GM12878 (cell line): ENCODE measurements around the gene MAST4.

Experiments used
- EZH2 ChIP-seq: IDR thresholded peaks from 2 replicates; pipeline ENCODE4 v1.6.1; 2012; ENCODE audit warnings: low read depth, mild to moderate bottlenecking, control low read depth, inconsistent platforms, low read length, borderline replicate concordance; ENCODE audit not compliant: control insufficient read depth
- FOS ChIP-seq: IDR thresholded peaks from 3 replicates; pipeline ENCODE4 v1.6.1; 2011; ENCODE audit warnings: borderline replicate concordance; ENCODE audit not compliant: insufficient read length; ENCODE audit errors: extremely low read depth
- NBN ChIP-seq: fragments of 450-650 bp; IDR thresholded peaks from 2 replicates; pipeline ENCODE4 v1.6.1; 2016
- POLR2AphosphoS2 ChIP-seq: IDR thresholded peaks from 2 replicates; pipeline ENCODE4 v1.6.1; 2011; ENCODE audit warnings: low read depth, mild to moderate bottlenecking, low read length, improper control_type of control experiment, moderate library complexity
- POLR2AphosphoS5 ChIP-seq: IDR thresholded peaks from 2 replicates; pipeline ENCODE4 v1.6.1; 2011; ENCODE audit warnings: mild to moderate bottlenecking, low read length, inconsistent platforms
- SMAD1 ChIP-seq: fragments of 450-650 bp; IDR thresholded peaks from 2 replicates; pipeline ENCODE4 v1.6.1; 2018; ENCODE audit warnings: mild to moderate bottlenecking, low read depth; ENCODE audit not compliant: partially characterized antibody
- SREBF2 ChIP-seq: IDR thresholded peaks from 2 replicates; pipeline ENCODE4 v1.6.1; 2012; ENCODE audit warnings: mild to moderate bottlenecking, low read length
- STAT1 ChIP-seq: fragments of 450-650 bp; conservative IDR thresholded peaks from 2 replicates; pipeline ENCODE4 v1.6.1; 2014; ENCODE audit warnings: antibody characterized with exemption, mild to moderate bottlenecking
- ZNF274 ChIP-seq: IDR thresholded peaks from one replicate; pipeline ENCODE4 v1.8.0; 2011; ENCODE audit not compliant: insufficient read length, insufficient read depth
- ZSCAN29 ChIP-seq: fragments of 450-650 bp; IDR thresholded peaks from 2 replicates; pipeline ENCODE4 v1.6.1; 2017; ENCODE audit warnings: mild to moderate bottlenecking, moderate library complexity
- TF ChIP-seq, protein P1 (sequence below): IDR thresholded peaks from 2 replicates; pipeline ENCODE4 v1.6.1; 2012; ENCODE audit warnings: mild to moderate bottlenecking, low read depth, low read length
- TF ChIP-seq, protein P2 (sequence below), 3 experiments: IDR thresholded peaks in 2 of 3; conservative IDR thresholded peaks in 1 of 3; 2 replicates each; pipeline ENCODE4 v1.5.1; 2011; ENCODE audit warnings: low read depth in 3 of 3, low read length in 3 of 3, mild to moderate bottlenecking in 3 of 3, control low read depth in 2 of 3, moderate library complexity in 2 of 3, inconsistent platforms in 1 of 3, mixed read lengths in 1 of 3; ENCODE audit not compliant: control insufficient read depth in 2 of 3, insufficient read depth in 1 of 3; ENCODE audit errors: extremely low read depth in 1 of 3
- TF ChIP-seq, protein P3 (sequence below): IDR thresholded peaks from 2 replicates; pipeline ENCODE4 v1.6.1; 2011; ENCODE audit warnings: low read depth, low read length, improper control_type of control experiment, borderline replicate concordance

DNA sequence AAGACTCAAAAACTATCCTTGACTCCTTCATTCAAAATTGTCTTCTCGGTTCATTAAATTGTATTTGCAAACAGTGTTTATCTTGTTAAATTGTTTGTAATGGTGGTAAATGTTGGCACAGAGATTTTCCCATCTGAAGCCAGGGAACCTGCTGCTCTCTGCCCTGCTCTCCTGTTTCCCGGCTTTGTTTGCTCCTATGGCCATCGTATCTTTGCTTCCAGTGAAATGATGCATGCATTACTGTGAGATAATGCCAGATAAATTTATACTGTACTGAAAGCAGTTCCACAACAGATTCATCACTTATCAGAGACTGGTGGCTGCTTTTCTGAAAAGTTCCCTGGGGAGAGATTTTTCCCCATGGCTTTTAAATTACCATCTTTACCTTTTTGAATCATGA lies 519.1 kb downstream of the MAST4 start:
- TF ChIP-seq, protein P1, sequence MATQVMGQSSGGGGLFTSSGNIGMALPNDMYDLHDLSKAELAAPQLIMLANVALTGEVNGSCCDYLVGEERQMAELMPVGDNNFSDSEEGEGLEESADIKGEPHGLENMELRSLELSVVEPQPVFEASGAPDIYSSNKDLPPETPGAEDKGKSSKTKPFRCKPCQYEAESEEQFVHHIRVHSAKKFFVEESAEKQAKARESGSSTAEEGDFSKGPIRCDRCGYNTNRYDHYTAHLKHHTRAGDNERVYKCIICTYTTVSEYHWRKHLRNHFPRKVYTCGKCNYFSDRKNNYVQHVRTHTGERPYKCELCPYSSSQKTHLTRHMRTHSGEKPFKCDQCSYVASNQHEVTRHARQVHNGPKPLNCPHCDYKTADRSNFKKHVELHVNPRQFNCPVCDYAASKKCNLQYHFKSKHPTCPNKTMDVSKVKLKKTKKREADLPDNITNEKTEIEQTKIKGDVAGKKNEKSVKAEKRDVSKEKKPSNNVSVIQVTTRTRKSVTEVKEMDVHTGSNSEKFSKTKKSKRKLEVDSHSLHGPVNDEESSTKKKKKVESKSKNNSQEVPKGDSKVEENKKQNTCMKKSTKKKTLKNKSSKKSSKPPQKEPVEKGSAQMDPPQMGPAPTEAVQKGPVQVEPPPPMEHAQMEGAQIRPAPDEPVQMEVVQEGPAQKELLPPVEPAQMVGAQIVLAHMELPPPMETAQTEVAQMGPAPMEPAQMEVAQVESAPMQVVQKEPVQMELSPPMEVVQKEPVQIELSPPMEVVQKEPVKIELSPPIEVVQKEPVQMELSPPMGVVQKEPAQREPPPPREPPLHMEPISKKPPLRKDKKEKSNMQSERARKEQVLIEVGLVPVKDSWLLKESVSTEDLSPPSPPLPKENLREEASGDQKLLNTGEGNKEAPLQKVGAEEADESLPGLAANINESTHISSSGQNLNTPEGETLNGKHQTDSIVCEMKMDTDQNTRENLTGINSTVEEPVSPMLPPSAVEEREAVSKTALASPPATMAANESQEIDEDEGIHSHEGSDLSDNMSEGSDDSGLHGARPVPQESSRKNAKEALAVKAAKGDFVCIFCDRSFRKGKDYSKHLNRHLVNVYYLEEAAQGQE: no peak
- TF ChIP-seq EZH2 (no peak), SMAD1 (no peak), STAT1 (no peak), POLR2AphosphoS2 (no peak), ZNF274 (no peak), NBN (no peak), FOS (no peak), SREBF2 (no peak), POLR2AphosphoS5 (no peak), ZSCAN29 (no peak)
- TF ChIP-seq, protein P2, sequence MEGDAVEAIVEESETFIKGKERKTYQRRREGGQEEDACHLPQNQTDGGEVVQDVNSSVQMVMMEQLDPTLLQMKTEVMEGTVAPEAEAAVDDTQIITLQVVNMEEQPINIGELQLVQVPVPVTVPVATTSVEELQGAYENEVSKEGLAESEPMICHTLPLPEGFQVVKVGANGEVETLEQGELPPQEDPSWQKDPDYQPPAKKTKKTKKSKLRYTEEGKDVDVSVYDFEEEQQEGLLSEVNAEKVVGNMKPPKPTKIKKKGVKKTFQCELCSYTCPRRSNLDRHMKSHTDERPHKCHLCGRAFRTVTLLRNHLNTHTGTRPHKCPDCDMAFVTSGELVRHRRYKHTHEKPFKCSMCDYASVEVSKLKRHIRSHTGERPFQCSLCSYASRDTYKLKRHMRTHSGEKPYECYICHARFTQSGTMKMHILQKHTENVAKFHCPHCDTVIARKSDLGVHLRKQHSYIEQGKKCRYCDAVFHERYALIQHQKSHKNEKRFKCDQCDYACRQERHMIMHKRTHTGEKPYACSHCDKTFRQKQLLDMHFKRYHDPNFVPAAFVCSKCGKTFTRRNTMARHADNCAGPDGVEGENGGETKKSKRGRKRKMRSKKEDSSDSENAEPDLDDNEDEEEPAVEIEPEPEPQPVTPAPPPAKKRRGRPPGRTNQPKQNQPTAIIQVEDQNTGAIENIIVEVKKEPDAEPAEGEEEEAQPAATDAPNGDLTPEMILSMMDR (IDR thresholded peaks at IDR 0.05 in 2 of 3, conservative IDR thresholded peaks at IDR 0.05 in 1 of 3; ENCODE audit: control insufficient read depth in 2 of 3, extremely low read depth in 1 of 3, insufficient read depth in 1 of 3, low read depth in 3 of 3, low read length in 3 of 3): no peak
- TF ChIP-seq, protein P3, sequence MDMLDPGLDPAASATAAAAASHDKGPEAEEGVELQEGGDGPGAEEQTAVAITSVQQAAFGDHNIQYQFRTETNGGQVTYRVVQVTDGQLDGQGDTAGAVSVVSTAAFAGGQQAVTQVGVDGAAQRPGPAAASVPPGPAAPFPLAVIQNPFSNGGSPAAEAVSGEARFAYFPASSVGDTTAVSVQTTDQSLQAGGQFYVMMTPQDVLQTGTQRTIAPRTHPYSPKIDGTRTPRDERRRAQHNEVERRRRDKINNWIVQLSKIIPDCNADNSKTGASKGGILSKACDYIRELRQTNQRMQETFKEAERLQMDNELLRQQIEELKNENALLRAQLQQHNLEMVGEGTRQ: no peak
